Gastrocnemius medialis (tissue), 4 donors: ENCODE results near the gene PLAC9. TPM values are rescaled to one million over a fixed set of nuclear protein-coding genes. Genes with fewer than 3 reads are reported as not detected.

ENCODE experiments used
- ATAC-seq, 2 donors: fragments of 150-250 bp; one replicate each; pipeline ENCODE4 v1.9.1; 2016
- DNase-seq, 2 donors: peaks; one replicate each; pipeline ENCODE4 v3.0.0-alpha.2; 2019
- H3K27ac ChIP-seq, 4 donors: fragments of 200-600 bp; sonication (generic); 1 replicate in 1 of 4; 2 replicates in 3 of 4; pipeline ENCODE4 v1.5.1; 2016 to 2018; ENCODE audit warnings: mild to moderate bottlenecking in 2 of 4, moderate library complexity in 1 of 4
- H3K27me3 ChIP-seq, 3 donors: fragments of 200-600 bp; sonication (generic) in 2 of 3; 1 replicate in 1 of 3; 2 replicates in 2 of 3; pipeline versions ENCODE4 v1.5.1 to v1.6.0; 2016 to 2019; ENCODE audit warnings: mild to moderate bottlenecking in 1 of 3, moderate library complexity in 1 of 3
- H3K36me3 ChIP-seq, 2 donors: fragments of 200-600 bp; sonication (generic) in 1 of 2; one replicate each; pipeline ENCODE4 v1.5.1; 2017 to 2018
- H3K4me1 ChIP-seq, 2 donors: fragments of 200-600 bp; sonication (generic) in 1 of 2; one replicate each; pipeline ENCODE4 v1.5.1; 2016 to 2017; ENCODE audit warnings: mild to moderate bottlenecking in 2 of 2
- H3K4me3 ChIP-seq, 4 donors: fragments of 200-600 bp; sonication (generic) in 3 of 4; 1 replicate in 1 of 4; 2 replicates in 3 of 4; pipeline ENCODE4 v1.5.1; 2016 to 2019; ENCODE audit warnings: mild to moderate bottlenecking in 2 of 4
- H3K9me3 ChIP-seq, 3 donors: fragments of 200-600 bp; sonication (generic) in 2 of 3; 1 replicate in 1 of 3; 2 replicates in 2 of 3; pipeline ENCODE4 v1.5.1; 2016 to 2019
- POLR2A ChIP-seq, 2 donors: fragments of 450-650 bp; IDR thresholded peaks; one replicate each; pipeline ENCODE4 v1.6.1; 2017; ENCODE audit warnings: antibody characterized with exemption in 2 of 2, mild to moderate bottlenecking in 2 of 2, moderate library complexity in 2 of 2
- in situ Hi-C, 4 donors: fragments of 200-750 bp; cut with MboI; loops; one replicate each; pipeline versions ENCODE4 v1.15.0 to v1.8.0; 2017; ENCODE audit warnings: low sequenced_read_pairs in 4 of 4
- intact Hi-C: fragments of 100-400 bp; cut with DNase I; formaldehyde crosslinking; loops from one replicate; pipeline ENCODE4 v1.15.1; 2023; ENCODE audit warnings: low total_unique reads
- total RNA-seq, 4 donors: library from RNA; depleted of rRNA; stranded (reverse); fragments of >200 nt; gene quantifications; one replicate each; pipeline versions ENCODE4 v1.1.0 to v1.2.3, GENCODE V29; 2016
- TF ChIP-seq, protein P1 (sequence below), 5 experiments: fragments of 450-650 bp in 3 of 5; fragments of 200-600 bp in 2 of 5; sonication (generic) in 2 of 5; IDR thresholded peaks in 4 of 5; conservative IDR thresholded peaks in 1 of 5; 1 replicate in 4 of 5; 2 replicates in 1 of 5; pipeline ENCODE4 v1.5.1; 2016 to 2019; ENCODE audit warnings: antibody characterized with exemption in 5 of 5, mild to moderate bottlenecking in 3 of 5, moderate library complexity in 3 of 5

PLAC9 gene
- total RNA-seq, 4 donors from 2014 or later, result 4.6 to 16.1 (median 6.9) TPM

DNA sequence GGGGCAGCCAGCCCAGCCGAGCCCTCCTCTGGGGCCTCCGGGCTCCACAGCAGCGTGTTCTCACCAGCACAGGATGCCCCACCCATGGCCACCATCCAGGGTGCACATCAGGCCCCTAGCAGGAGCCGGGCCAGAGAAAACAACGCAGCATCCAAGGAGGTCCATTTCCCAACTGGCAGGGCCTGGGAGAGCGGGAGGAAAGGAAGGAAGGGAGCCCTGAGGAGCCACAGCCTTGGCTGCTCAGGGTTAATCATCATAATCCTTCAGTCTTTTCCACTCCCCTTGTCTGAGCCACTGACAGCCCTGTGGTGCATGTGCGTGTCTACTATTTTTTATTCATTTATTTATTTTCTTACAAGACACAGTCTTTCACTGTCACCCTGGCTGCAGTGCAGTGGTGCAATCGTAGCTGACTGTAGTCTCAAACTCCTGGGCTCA is 3.6 kb downstream of the PLAC9 start:
- DNase-seq (peak; percentile 62 to 87), ATAC-seq (peak; percentile 55 to 56)
- H3K4me3 ChIP-seq, result no peak overlapping the region
- H3K27me3 ChIP-seq, result peaks cover 0 to 21% (median 18%) of the 10 kb centered on the region in 3 donors
- no peaks in the 10 kb centered on the region for H3K36me3 ChIP-seq
- H3K4me1 ChIP-seq, result peaks cover 0 to 20% of the 10 kb centered on the region in 2 donors
- no peak for TF ChIP-seq POLR2A (IDR thresholded peaks at IDR 0.05)
- TF ChIP-seq, protein P1, sequence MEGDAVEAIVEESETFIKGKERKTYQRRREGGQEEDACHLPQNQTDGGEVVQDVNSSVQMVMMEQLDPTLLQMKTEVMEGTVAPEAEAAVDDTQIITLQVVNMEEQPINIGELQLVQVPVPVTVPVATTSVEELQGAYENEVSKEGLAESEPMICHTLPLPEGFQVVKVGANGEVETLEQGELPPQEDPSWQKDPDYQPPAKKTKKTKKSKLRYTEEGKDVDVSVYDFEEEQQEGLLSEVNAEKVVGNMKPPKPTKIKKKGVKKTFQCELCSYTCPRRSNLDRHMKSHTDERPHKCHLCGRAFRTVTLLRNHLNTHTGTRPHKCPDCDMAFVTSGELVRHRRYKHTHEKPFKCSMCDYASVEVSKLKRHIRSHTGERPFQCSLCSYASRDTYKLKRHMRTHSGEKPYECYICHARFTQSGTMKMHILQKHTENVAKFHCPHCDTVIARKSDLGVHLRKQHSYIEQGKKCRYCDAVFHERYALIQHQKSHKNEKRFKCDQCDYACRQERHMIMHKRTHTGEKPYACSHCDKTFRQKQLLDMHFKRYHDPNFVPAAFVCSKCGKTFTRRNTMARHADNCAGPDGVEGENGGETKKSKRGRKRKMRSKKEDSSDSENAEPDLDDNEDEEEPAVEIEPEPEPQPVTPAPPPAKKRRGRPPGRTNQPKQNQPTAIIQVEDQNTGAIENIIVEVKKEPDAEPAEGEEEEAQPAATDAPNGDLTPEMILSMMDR (IDR thresholded peaks at IDR 0.05 in 4 of 5, conservative IDR thresholded peaks at IDR 0.05 in 1 of 5), result no peak
- intact Hi-C loops (loop anchor here (5.0 kb wide), 1 partner anchor 79 kb away; no protein-coding TSS in a partner anchor), in situ Hi-C loops (no loop called here)
- H3K9me3 ChIP-seq, result no peaks in the 10 kb centered on the region
- peak overlapping the region; percentile 62 to 83 (median 65) for H3K27ac ChIP-seq

DNA sequence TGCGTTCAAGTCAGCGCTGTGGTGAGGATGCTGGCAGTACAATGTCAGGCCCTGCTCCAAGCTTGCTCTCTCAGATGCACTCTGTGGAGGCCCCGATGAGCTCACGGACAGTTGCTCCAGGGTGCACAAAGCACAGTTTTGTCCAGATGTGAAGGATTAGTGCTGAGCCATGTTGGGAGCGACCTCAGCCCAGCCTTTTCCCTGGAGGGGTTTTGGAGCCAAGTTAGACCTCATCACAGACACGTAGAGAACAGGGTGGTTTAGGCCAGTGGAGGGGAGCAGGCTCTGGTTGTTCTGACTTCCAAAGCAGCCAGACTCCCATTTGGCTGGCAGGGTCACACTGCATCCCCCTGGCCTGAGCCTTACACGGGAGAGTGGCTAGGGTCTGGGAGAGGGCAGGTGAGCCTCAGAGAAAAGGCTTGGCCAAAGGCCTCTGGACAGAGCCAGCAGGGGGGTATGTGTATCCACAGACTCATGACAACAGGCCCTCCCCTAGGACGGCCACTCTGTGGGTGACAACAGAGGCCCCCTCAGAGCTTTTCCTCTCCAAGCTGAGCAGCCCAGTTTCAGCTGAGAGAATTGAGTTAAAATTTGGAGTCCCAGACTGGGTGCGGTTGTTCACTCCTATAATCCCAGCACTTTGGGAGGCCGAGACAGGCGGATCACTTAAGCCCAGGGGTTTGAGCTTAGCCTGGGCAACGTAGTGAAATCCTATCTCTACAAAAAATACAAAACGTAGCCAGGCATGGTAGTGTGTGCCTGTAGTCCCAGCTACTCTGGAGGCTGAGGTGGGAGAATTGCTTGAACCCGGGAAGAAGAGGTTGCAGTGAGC is 4.7 kb downstream of the PLAC9 start:
- Histone ChIP-seq H3K4me1 (peaks cover 0 to 19% of the 10 kb centered on the region in 2 donors), H3K27ac (peak overlapping the region; percentile 62 to 83 (median 65))
- intact Hi-C loops, result loop anchor here (5.0 kb wide), 1 partner anchor 80 kb away; no protein-coding TSS in a partner anchor

GRCh38 chr10:80137920-80138319 is 5.4 kb downstream of the PLAC9 start:
- peaks cover 0 to 13% of the 10 kb centered on the region in 2 donors for H3K4me1 ChIP-seq
- H3K27me3 ChIP-seq, result peaks cover 0 to 18% (median 13%) of the 10 kb centered on the region in 3 donors
- H3K36me3 ChIP-seq, result no peaks in the 10 kb centered on the region
- no peak overlapping the region for H3K4me3 ChIP-seq
- ATAC-seq, result no peak
- DNase-seq, result no peak
- no peaks in the 10 kb centered on the region for H3K9me3 ChIP-seq
- TF ChIP-seq, protein P1 (IDR thresholded peaks at IDR 0.05 in 4 of 5, conservative IDR thresholded peaks at IDR 0.05 in 1 of 5), result no peak
- in situ Hi-C loops (no loop called here), intact Hi-C loops (loop anchor here (5.0 kb wide), 1 partner anchor 81 kb away; no protein-coding TSS in a partner anchor)
- H3K27ac ChIP-seq, result peak overlapping the region in 3 of 4 donors; percentile 62 to 83 (median 63)

More for the DNA sequence above, 4.7 kb downstream of the PLAC9 start:
- ATAC-seq, result peak; percentile 37 to 51
- peaks cover 0 to 21% (median 18%) of the 10 kb centered on the region in 3 donors for H3K27me3 ChIP-seq
- no peak overlapping the region for H3K4me3 ChIP-seq
- no peaks in the 10 kb centered on the region for H3K36me3 ChIP-seq
- peak in 1 of 2 donors; percentile 72 for DNase-seq
- H3K9me3 ChIP-seq, result no peaks in the 10 kb centered on the region
- in situ Hi-C loops, result no loop called here
- TF ChIP-seq POLR2A (IDR thresholded peaks at IDR 0.05), result no peak
- TF ChIP-seq, protein P1 (IDR thresholded peaks at IDR 0.05 in 4 of 5, conservative IDR thresholded peaks at IDR 0.05 in 1 of 5), result no peak

DNA sequence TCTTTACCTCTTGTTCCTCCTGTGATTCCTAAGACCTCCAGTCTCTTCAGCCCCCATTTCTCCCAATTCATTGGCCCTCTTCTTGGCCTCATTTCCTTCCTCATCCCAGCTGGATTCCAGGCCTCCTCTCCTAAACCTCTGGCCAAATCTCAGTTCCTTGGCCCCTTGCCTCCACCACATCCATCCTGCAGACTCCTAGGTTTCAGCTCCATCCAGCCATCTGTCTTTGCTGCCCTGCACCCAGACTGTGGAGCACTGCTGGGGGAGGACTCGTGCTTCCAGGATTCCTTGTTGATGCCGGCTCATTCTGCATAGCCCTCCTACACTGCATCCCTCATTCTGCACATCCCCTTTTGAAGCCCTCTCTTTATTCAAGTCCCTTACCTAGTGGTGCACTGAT is 6.7 kb downstream of the PLAC9 start:
- no peak for TF ChIP-seq POLR2A (IDR thresholded peaks at IDR 0.05)
- TF ChIP-seq, protein P1 (IDR thresholded peaks at IDR 0.05 in 4 of 5, conservative IDR thresholded peaks at IDR 0.05 in 1 of 5), result no peak
- peaks cover 9% of the 10 kb centered on the region in 2 donors for H3K4me1 ChIP-seq
- H3K4me3 ChIP-seq, result no peak overlapping the region
- no peak for DNase-seq
- H3K27me3 ChIP-seq, result peaks cover 0 to 8% (median 4%) of the 10 kb centered on the region in 3 donors
- no peaks in the 10 kb centered on the region for H3K9me3 ChIP-seq
- intact Hi-C loops, result loop anchor here (5.0 kb wide), 1 partner anchor 82 kb away; no protein-coding TSS in a partner anchor
- in situ Hi-C loops, result no loop called here
- no peaks in the 10 kb centered on the region for H3K36me3 ChIP-seq
- no peak overlapping the region for H3K27ac ChIP-seq
- no peak for ATAC-seq
